ENCODE results near the gene IGF1R.

IGF1R gene

GRCh38 chr15:98875309-98875708, 227.0 kb downstream of the IGF1R start:
- no peak for FAIRE-seq
- DNase-seq (ENCODE audit: insufficient read length, low spot score) = no peak

- DNase-seq (ENCODE audit: insufficient read length, low spot score) (no peak), FAIRE-seq (no peak)
Observed at GRCh38 chr15:98876451-98877369, 228.4 kb downstream of the IGF1R start.

GRCh38 chr15:98878172-98878571, 229.8 kb downstream of the IGF1R start:
- no peak for FAIRE-seq
- no peak for DNase-seq (ENCODE audit: insufficient read length, low spot score)

GRCh38 chr15:98878862-98879261, 230.5 kb downstream of the IGF1R start:
- FAIRE-seq (no peak), DNase-seq (ENCODE audit: insufficient read length, low spot score) (no peak)

GRCh38 chr15:98881526-98882520, 233.5 kb downstream of the IGF1R start:
- DNase-seq (ENCODE audit: insufficient read length, low spot score) = peak; percentile 17
- peak; percentile 26 for FAIRE-seq

GRCh38 chr15:98883478-98883877, 235.1 kb downstream of the IGF1R start:
- FAIRE-seq = no peak

GRCh38 chr15:98884894-98885293, 236.6 kb downstream of the IGF1R start:
- no peak for FAIRE-seq
- DNase-seq (ENCODE audit: insufficient read length, low spot score) = no peak

More at GRCh38 chr15:98883478-98883877, 235.1 kb downstream of the IGF1R start:
- DNase-seq (ENCODE audit: insufficient read length, low spot score) = no peak

GRCh38 chr15:98887976-98888375, 239.6 kb downstream of the IGF1R start:
- no peak for FAIRE-seq
- no peak for DNase-seq (ENCODE audit: insufficient read length, low spot score)

- FAIRE-seq (no peak), DNase-seq (ENCODE audit: insufficient read length, low spot score) (no peak)
Observed at GRCh38 chr15:98888820-98889479, 240.6 kb downstream of the IGF1R start.

GRCh38 chr15:98889930-98890695, 241.8 kb downstream of the IGF1R start:
- no peak for DNase-seq (ENCODE audit: insufficient read length, low spot score)
- FAIRE-seq = no peak

GRCh38 chr15:98891301-98891700, 243.0 kb downstream of the IGF1R start:
- FAIRE-seq (no peak), DNase-seq (ENCODE audit: insufficient read length, low spot score) (no peak)

GRCh38 chr15:98893401-98893800, 245.1 kb downstream of the IGF1R start:
- FAIRE-seq (no peak), DNase-seq (ENCODE audit: insufficient read length, low spot score) (no peak)

- DNase-seq (ENCODE audit: insufficient read length, low spot score) = no peak
- FAIRE-seq = no peak
Observed at GRCh38 chr15:98894312-98894711, 246.0 kb downstream of the IGF1R start.

GRCh38 chr15:98896002-98896721, 247.8 kb downstream of the IGF1R start:
- FAIRE-seq (no peak), DNase-seq (ENCODE audit: insufficient read length, low spot score) (no peak)

- no peak for DNase-seq (ENCODE audit: insufficient read length, low spot score)
- FAIRE-seq = no peak
Observed at GRCh38 chr15:98896802-98897732, 248.7 kb downstream of the IGF1R start.

- no peak for DNase-seq (ENCODE audit: insufficient read length, low spot score)
- no peak for FAIRE-seq
Observed at GRCh38 chr15:98898122-98898521, 249.8 kb downstream of the IGF1R start.

- no peak for DNase-seq (ENCODE audit: insufficient read length, low spot score)
- no peak for FAIRE-seq
Observed at GRCh38 chr15:98899272-98900021, 251.1 kb downstream of the IGF1R start.

- DNase-seq (ENCODE audit: insufficient read length, low spot score) = no peak
- FAIRE-seq = no peak
Observed at GRCh38 chr15:98900356-98900755, 252.0 kb downstream of the IGF1R start.
